AG08396 (cell line): ENCODE results near the gene GK.
"Not testable (repeated sequence)": the region's sequence is repeated elsewhere in the genome, so short reads cannot be mapped to it uniquely, and the experiment has no call there.

Source experiments
- DNase-seq: peaks from one replicate; pipeline ENCODE4 v3.0.0; 2012; ENCODE audit warnings: low spot score, mixed read lengths

The GK gene

GRCh38 chrX:30706216-30706775 lies 53.1 kb downstream of the GK start:
- no peak for DNase-seq

GRCh38 chrX:30712214-30712613 lies 59.0 kb downstream of the GK start:
- no peak for DNase-seq

- peak; percentile 36 for DNase-seq
Observed at GRCh38 chrX:30713061-30713525, 59.9 kb downstream of the GK start.

- no peak for DNase-seq
Observed at GRCh38 chrX:30714138-30714537, 60.9 kb downstream of the GK start.

GRCh38 chrX:30715976-30716375 lies 62.8 kb downstream of the GK start:
- no peak for DNase-seq

GRCh38 chrX:30733852-30734660 lies 80.8 kb downstream of the GK start:
- DNase-seq, result no peak

- DNase-seq, result no peak
Observed at GRCh38 chrX:30734782-30735181, 81.6 kb downstream of the GK start.

GRCh38 chrX:30735839-30736238 lies 82.6 kb downstream of the GK start:
- peak; percentile 41 for DNase-seq

GRCh38 chrX:30741545-30741944 lies 88.3 kb downstream of the GK start:
- no peak for DNase-seq

- no peak for DNase-seq
Observed at GRCh38 chrX:30748342-30748960, 95.2 kb downstream of the GK start.

- DNase-seq, result no peak
Observed at GRCh38 chrX:30751497-30751896, 98.3 kb downstream of the GK start.

- DNase-seq, result no peak
Observed at GRCh38 chrX:30762755-30763154, 109.5 kb downstream of the GK start.

- DNase-seq, result not testable (repeated sequence)
Observed at GRCh38 chrX:30773764-30774163, 120.5 kb downstream of the GK start.

- DNase-seq, result no peak
Observed at GRCh38 chrX:30777575-30777974, 124.4 kb downstream of the GK start.

- no peak for DNase-seq
Observed at GRCh38 chrX:30779453-30780030, 126.3 kb downstream of the GK start.
